Erythroblast (primary cell): Measurements from ENCODE around the gene CIROP.

Experiments
- GATA1 ChIP-seq: IDR thresholded peaks from 2 replicates; pipeline ENCODE4 v1.6.1; 2011; ENCODE audit warnings: low read depth, mild to moderate bottlenecking, control low read depth, low read length, moderate library complexity
- POLR2A ChIP-seq: IDR thresholded peaks from 2 replicates; pipeline ENCODE4 v1.6.1; 2011; ENCODE audit warnings: mild to moderate bottlenecking, low read length

- TF ChIP-seq POLR2A (no peak), GATA1 (no peak)
Measured at GRCh38 chr14:23153851-23154796, 49.3 kb upstream of the CIROP start.
